HG03108 (cell line): ENCODE measurements around the gene S100A10.

Experiments used
- ATAC-seq: cut with Tn5 transposase; IDR thresholded peaks from one replicate; pipeline ENCODE4 v1.9.1; 2021; ENCODE audit warnings: moderate library complexity; ENCODE audit not compliant: unreplicated experiment

S100A10 gene

DNA sequence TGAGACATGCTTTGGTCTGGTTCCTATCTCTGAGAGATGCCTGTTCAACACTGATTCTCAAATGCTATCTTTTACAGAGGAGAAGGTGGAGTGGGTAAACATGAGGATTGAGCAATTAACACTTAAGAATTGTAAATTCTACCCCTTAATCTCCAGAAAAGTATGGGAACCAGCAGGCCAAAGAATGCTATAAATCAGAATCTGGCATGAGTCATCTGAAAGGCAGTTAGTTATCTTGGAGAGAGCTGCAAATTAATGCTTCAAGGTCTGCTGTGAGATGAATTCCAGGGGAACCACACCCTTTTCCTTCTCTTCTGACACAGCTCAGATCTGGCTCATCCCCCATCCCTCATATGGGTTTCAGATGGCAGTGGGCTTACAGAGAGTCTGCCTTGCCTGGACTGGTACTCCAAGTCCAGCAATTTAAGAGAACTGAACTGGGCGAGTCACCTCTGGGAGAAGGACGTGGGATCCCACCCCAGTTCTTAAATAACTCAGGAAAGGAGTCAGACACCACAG, 5.2 kb downstream of the S100A10 start:
- ATAC-seq, result no peak

DNA sequence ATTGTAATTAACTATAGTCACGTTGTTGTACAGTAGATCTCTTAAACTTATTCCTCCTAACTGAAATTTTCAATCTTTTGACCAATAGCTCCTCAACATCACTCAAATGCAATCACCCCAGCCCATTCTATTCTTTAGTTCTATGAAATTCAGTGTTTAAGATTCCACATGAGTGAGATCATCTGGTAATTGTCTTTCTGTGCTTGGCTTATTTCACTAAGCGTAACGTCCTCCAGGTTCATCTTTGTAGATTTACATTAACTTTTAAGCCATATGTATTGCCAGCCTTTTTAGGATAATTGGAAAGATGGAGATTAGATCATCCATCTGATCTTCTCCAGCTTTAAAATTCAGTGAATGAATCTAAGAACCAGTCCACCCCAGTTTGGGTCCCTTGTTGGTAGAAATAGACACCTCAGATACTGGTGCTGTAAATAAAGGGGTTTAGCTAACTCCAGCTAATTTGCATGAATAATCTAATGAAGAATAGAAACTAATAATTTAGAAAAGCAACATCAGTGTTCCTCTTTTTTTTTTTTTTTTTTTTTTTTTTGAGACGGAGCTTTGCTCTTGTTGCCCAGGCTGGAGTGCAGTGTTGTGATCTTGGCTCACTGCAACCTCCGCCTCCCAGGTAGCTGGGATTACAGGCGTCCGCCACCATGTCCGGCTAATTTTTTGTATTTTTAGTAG, 7.0 kb downstream of the S100A10 start:
- no peak for ATAC-seq

DNA sequence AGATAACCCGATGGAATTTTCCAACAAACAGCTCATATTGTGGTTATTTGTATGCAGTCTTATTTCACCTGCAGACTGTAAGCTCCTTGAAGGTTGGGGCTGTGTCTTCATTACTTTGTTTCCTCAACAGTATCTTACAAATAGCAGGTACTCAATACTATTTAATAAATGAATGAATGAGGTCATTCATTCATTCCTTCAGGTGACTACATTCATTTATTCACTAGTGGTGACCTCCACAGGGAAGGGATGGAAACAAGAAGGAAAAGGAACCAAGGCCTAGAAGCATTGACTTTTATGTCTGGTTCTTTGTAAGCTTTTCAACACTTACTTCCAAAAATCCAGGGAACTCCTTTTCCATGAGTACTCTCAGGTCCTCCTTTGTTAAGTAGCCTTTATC, 7.9 kb downstream of the S100A10 start:
- ATAC-seq, result no peak

GRCh38 chr1:151985270-151985669, 8.4 kb downstream of the S100A10 start:
- no peak for ATAC-seq

DNA sequence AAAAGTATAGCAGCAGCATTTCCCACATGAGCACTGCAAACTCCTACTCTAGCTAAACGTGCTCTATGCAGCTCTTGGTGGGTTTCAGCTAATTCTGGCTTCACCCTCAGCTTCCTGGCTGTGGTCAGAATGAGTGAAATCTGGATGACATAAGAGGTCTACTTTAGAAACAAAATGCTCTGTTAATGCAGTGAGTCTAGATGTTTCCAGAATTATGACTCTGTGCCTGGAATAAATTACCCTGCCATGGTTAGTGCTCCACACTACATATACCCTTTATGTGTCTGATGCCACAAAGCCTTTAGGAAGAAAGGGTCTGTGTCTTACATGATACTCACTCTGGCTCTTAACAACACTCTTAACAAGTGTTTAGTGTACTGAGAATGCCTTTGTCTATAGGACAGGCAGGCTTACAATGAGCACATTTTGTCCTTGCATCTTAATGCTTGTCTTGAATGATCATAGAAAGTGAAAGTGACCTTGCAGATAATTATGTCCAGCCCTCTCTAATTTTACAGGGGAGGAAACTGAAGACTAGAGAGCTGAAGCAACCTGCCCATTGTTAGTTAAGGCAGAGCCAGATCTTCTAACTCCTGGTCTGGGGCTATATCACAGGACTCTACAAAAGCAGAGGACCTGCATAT, 9.2 kb downstream of the S100A10 start:
- peak; percentile 91 for ATAC-seq

DNA sequence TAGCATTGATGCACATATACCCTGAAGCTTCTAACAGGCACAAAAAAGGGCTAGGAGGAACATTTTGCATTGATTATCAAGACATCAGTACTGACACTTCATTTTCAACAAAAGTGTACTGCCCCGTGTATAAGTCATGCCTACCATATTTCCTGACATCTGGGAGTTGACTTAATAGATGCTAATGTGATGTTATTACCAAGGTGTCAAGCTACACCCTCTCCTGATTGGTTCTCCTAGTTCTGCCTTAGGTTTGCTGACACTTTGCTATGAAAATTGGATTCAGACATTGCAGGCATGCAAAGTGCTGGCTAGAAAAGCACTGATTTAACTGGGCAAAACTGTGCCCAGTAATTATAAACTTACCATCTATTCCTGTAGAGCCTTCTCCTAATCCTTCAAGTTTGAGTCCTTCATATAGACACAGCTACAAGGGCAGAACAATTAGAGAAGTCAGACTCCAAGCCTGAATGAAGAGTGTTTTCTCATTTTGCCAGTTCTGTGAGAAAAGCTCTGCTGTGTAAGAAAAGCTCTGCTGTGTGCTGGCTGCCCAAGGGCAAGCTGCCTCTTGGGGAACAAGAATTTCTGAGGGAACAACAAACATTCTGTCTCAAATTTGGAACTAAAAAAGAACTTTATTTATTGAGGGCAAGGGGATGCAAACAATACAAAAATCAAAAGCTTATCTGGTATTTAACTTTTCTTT, 11.2 kb downstream of the S100A10 start:
- ATAC-seq, result no peak

- ATAC-seq, result no peak
These were observed 12.5 kb downstream of the S100A10 start for GRCh38 chr1:151981178-151981525.

DNA sequence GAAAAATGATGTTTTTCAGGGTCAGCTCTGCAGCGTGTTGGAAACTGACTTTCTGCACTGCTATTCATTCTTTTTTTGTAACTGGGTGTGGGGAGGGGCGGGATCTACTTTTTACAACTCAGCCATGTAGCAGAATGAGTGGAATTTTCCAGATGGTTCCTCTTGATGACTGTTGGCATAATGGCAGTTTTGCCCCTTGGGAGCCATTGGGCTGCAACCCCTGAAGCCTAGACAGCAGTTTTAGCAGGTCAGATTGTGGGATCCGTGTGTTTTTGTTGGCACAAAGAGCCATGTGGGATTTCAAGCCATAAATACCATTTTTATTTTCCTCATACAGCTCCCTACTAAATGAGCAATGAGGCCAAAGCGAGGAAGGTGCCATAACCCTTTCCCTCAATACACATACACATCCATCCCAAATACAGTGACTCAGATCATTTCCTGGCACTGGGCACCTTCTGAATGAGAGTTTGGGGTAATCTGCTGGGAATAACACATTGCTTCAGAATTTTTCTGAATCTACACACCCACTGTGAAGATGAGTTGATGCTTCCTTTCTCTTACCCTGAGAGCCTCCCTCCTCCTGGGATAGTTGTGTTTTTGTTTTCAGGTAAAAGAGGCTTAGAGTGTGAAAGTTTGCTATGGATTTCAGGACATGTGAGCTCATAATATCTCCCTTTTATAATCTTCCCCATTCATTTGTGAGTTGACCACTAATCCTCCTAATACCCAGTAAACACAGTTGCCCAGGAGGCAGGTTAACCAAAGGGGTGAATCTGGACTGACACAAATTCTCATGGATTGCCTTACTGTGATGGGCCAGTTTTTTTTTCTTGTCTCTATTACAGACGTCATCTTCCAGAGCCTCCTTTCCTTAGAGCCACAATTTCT, 13.1 kb downstream of the S100A10 start:
- no peak for ATAC-seq

GRCh38 chr1:151978922-151979321, 14.7 kb downstream of the S100A10 start:
- ATAC-seq, result no peak

DNA sequence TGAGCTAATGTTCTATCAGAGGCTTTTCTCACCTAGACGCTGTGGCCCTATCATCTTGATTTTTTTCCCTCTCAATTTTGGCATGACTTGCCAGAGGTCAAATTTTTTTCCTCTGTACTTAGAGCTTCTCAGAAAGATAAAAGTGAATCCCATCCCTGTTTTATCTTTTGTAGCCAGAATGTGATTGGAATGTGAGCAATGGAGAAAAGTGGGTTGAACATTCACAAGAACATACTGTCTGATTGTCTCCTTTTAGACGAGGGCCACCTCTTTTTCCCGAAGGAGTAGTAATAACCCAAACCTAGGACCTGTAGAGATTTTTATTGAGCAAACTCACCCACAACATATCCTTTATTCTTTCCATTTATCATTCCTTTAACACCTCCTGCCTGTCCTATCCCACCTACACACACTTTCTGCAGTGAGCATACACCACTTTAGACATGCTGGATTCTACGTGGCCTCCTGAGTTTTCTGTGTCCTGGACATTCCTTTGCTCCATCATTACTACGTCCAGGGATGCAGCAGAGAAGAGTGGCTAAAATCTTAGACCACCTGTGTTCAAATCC, 15.9 kb downstream of the S100A10 start:
- no peak for ATAC-seq

DNA sequence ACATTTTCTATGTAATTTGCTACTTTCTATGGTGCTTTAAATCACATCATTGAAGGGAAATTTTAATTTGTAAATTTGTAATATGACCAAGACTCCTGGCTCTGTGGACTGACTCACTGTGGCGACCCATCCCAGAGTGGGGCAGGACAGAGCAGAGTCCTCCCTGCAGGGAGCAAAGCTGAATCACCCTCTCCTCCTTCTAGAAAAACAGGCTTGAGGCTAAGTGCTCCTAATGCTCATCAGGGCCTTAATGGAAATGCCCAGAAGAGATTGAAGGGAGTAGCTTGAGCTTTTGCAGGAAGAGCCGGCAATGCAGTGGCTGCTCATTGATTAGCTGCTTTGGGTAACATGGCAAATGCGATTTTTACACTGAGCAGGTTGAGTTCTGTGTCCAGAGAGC, 16.8 kb downstream of the S100A10 start:
- ATAC-seq, result no peak

- ATAC-seq, result no peak
These were observed 17.7 kb downstream of the S100A10 start for GRCh38 chr1:151976015-151976343.

- no peak for ATAC-seq
These were observed 18.2 kb downstream of the S100A10 start for GRCh38 chr1:151975311-151976014.

DNA sequence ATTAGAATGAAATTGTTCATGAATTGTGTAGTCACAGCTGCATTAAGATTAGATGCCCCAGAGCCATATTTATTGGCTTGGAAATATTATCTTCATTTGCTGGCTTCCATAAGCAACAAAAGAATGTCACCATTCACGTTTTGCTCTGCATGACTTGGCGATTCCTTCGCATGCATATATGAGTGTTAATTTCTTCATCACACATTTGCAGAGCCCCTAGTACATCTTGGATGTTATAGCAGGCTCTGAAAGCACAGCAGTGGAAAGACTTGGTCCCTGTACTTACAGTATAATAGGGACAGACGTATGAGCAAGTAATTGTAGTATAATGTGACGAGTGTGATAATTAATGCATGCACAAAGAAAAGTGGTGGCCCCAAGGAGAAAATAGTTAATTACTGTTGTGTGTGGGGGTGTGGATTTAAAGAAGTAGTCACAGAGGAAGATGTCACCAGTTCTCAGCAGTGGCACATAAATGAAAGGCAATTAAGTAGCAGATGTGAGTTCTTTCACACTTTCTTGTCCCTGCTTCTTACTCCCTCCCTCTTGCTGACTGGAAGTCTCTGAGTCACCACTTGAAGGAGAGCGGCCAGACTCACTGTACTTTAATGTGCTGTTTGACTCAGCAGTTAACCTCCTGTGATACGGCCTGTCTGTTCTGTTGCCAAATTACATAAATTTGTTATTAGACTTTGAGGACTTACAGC, 21.0 kb downstream of the S100A10 start:
- ATAC-seq, result no peak

- no peak for ATAC-seq
These were observed 23.0 kb downstream of the S100A10 start for GRCh38 chr1:151970626-151971025.

GRCh38 chr1:151970128-151970527, 23.5 kb downstream of the S100A10 start:
- ATAC-seq, result no peak

GRCh38 chr1:151968791-151969399, 24.8 kb downstream of the S100A10 start:
- no peak for ATAC-seq

DNA sequence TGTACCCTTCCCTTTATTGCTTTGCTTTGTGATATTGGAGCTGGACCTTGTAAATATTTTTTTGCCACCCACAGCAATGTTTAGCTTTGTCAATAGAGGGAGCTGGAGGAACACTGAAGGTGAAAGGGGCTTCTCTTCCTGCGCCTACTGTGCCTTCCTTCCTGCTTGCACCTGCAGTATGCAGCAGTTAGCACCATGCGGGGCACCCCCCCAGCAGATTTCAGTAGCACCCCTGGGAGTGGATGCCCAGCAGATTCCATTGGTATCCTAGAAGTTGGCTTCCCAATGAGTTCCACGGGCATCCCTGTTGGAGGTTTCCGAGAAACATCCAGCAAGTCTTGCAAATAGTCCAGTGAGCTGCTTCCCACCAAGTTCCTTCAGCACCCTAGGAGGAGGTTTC, 25.6 kb downstream of the S100A10 start:
- ATAC-seq, result no peak

- ATAC-seq, result no peak
These were observed 26.6 kb downstream of the S100A10 start for GRCh38 chr1:151967091-151967490.
